Measurements from ENCODE around the gene DGKG. TPM values are rescaled to one million over a fixed set of nuclear protein-coding genes. Genes with fewer than 3 reads are reported as not detected.

DGKG gene
- total RNA-seq, 1 experiment from 2014 or later, result 45.2 TPM

DNA sequence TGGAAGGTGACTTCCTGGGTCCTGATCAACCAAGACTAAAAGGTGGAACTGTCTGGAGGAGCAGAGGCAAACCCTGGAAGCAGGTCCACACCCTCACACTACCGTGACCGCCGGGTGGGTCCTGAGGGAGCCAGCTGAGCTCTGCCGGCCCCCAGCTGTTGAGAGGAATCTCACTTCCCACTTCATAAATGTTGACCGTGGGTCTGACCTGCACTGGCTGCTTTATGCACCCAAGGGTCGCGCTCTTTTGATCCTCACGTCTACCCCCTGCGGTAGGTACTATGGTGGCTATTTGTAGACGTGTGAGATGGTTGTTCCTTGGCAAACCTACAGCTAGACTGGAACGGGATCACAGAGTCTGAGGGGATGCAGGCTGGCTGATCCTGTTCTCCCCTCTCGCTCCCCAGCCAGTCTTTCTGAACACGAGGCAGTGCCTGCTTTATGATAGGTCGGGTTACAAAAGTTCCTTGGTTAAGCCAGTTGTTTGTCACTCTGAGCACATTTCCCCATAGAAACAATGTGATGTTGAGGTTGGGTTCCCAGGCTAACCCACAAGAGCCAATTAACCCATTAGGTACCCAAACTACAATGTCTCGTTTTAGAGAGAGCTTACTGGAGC lies 140.2 kb downstream of the DGKG start:
- no peaks in the 10 kb centered on the region for H3K9me3 ChIP-seq (ENCODE audit: low read depth, low read length, poor library complexity, severe bottlenecking)
- ChIA-PET CTCF (no interaction called here), POLR2A (ENCODE audit: low non-redundant PET) (no interaction called here)
- no peak overlapping the region for H3K27ac ChIP-seq (ENCODE audit: low read depth, low read length, poor library complexity, severe bottlenecking)
- peaks cover 11% of the 10 kb centered on the region for H3K4me1 ChIP-seq (ENCODE audit: insufficient read depth, low read length, poor library complexity, severe bottlenecking)
- BruUV-seq (replicated peaks), result no TSS peak
- no peaks in the 10 kb centered on the region for H3K27me3 ChIP-seq (replicated peaks; ENCODE audit: insufficient read depth, low read depth, low read length, poor library complexity)
- no peaks in the 10 kb centered on the region for H3K36me3 ChIP-seq (ENCODE audit: insufficient read depth, low read length, poor library complexity, severe bottlenecking)
- no peak for DNase-seq (ENCODE audit: low spot score)
- intact Hi-C loops (cut with micrococcal nuclease; ENCODE audit: unreplicated experiment), result no loop called here
- no peak overlapping the region for H3K4me3 ChIP-seq (ENCODE audit: low read depth, low read length, poor library complexity, severe bottlenecking)
- no peak for TF ChIP-seq EZH2 (IDR thresholded peaks at IDR 0.05; ENCODE audit: borderline replicate concordance, low read depth, low read length, poor library complexity, severe bottlenecking)
- TF ChIP-seq, protein P1, sequence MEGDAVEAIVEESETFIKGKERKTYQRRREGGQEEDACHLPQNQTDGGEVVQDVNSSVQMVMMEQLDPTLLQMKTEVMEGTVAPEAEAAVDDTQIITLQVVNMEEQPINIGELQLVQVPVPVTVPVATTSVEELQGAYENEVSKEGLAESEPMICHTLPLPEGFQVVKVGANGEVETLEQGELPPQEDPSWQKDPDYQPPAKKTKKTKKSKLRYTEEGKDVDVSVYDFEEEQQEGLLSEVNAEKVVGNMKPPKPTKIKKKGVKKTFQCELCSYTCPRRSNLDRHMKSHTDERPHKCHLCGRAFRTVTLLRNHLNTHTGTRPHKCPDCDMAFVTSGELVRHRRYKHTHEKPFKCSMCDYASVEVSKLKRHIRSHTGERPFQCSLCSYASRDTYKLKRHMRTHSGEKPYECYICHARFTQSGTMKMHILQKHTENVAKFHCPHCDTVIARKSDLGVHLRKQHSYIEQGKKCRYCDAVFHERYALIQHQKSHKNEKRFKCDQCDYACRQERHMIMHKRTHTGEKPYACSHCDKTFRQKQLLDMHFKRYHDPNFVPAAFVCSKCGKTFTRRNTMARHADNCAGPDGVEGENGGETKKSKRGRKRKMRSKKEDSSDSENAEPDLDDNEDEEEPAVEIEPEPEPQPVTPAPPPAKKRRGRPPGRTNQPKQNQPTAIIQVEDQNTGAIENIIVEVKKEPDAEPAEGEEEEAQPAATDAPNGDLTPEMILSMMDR (conservative IDR thresholded peaks at IDR 0.05; ENCODE audit: low read depth, low read length), result no peak

DNA sequence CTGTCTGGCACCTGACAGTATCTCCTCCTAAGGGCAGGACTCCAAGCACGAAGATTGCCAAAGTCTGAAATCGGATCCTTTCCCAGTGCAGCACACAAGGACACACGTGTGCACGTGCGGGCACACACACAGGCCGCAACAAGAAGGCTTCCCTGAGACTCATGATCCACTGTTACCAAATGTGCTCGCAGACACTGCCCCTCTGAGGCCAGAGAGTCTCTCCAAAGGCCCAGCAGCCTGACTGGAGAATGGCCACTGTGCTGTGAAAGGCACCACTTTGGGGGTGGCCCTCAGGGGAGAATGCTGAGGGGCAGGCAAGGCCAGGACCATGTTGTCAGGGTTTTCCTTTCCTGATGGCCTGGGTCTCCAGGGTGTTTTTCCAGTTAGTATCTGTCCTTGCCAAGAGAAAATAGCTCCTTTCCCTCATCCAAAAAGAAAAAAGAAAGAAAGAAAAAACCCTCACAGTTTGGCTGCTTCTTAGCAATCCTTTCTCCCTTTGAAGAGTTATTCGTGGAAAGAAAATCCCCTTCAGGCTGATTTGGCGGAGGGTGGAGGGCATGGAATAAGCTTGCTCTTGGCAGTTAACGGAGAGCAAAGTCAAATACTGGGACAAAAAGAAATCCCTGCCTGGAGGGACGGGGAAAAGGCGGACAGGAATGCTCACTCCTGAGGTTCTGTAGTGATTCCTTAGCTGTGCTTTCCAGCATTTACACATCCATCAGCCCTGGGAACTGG lies 141.0 kb downstream of the DGKG start:
- H3K27ac ChIP-seq (ENCODE audit: low read depth, low read length, poor library complexity, severe bottlenecking), result no peak overlapping the region
- CTCF ChIA-PET, result no interaction called here
- H3K27me3 ChIP-seq (replicated peaks; ENCODE audit: insufficient read depth, low read depth, low read length, poor library complexity), result no peaks in the 10 kb centered on the region
- no TSS peak for BruUV-seq (replicated peaks)
- TF ChIP-seq, protein P1 (conservative IDR thresholded peaks at IDR 0.05; ENCODE audit: low read depth, low read length), result no peak
- TF ChIP-seq EZH2 (IDR thresholded peaks at IDR 0.05; ENCODE audit: borderline replicate concordance, low read depth, low read length, poor library complexity, severe bottlenecking), result no peak
- POLR2A ChIA-PET (ENCODE audit: low non-redundant PET), result no interaction called here
- no peak for DNase-seq (ENCODE audit: low spot score)
- intact Hi-C loops (cut with micrococcal nuclease; ENCODE audit: unreplicated experiment), result no loop called here
- no peaks in the 10 kb centered on the region for H3K36me3 ChIP-seq (ENCODE audit: insufficient read depth, low read length, poor library complexity, severe bottlenecking)
- H3K4me3 ChIP-seq (ENCODE audit: low read depth, low read length, poor library complexity, severe bottlenecking), result no peak overlapping the region
- no peaks in the 10 kb centered on the region for H3K9me3 ChIP-seq (ENCODE audit: low read depth, low read length, poor library complexity, severe bottlenecking)
- peaks cover 3% of the 10 kb centered on the region for H3K4me1 ChIP-seq (ENCODE audit: insufficient read depth, low read length, poor library complexity, severe bottlenecking)

DNA sequence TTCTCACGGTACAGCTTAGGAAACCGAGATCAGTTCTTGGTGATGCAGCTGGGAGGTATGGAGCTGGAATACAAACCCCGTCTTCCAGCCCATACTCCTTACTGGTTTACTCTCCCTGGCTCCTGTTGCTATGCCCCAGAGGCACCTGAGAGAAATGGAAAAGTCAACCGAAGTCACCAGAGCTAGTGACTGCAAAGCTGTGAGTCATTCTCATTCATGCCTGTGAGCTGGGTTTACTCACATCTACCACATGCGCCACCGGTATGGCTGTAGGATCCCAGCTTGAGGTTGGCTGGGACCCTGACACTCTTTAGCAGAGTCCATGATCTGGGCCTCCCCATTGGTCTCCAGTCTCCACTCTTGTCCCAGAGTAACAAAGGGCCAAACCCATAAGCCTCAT lies 141.7 kb downstream of the DGKG start:
- ChIA-PET POLR2A (ENCODE audit: low non-redundant PET) (no interaction called here), CTCF (no interaction called here)
- intact Hi-C loops (cut with micrococcal nuclease; ENCODE audit: unreplicated experiment), result no loop called here
- no peak for DNase-seq (ENCODE audit: low spot score)
- TF ChIP-seq EZH2 (IDR thresholded peaks at IDR 0.05; ENCODE audit: borderline replicate concordance, low read depth, low read length, poor library complexity, severe bottlenecking), result no peak
- TF ChIP-seq, protein P1 (conservative IDR thresholded peaks at IDR 0.05; ENCODE audit: low read depth, low read length), result no peak
- Histone ChIP-seq H3K27me3 (replicated peaks; ENCODE audit: insufficient read depth, low read depth, low read length, poor library complexity) (no peaks in the 10 kb centered on the region), H3K27ac (ENCODE audit: low read depth, low read length, poor library complexity, severe bottlenecking) (no peak overlapping the region), H3K36me3 (ENCODE audit: insufficient read depth, low read length, poor library complexity, severe bottlenecking) (no peaks in the 10 kb centered on the region), H3K4me3 (ENCODE audit: low read depth, low read length, poor library complexity, severe bottlenecking) (no peak overlapping the region), H3K4me1 (ENCODE audit: insufficient read depth, low read length, poor library complexity, severe bottlenecking) (no peaks in the 10 kb centered on the region), H3K9me3 (ENCODE audit: low read depth, low read length, poor library complexity, severe bottlenecking) (no peaks in the 10 kb centered on the region)
- no TSS peak for BruUV-seq (replicated peaks)

Measured in A673 (cell line).